DMS 273 (cell line): ENCODE data around the gene TADA1.
"Not testable (repeated sequence)": the region's sequence is repeated elsewhere in the genome, so short reads cannot be mapped to it uniquely, and the experiment has no call there.

Experiments used
- DNase-seq: peaks from one replicate; lab custom pipeline; 2025; ENCODE audit not compliant: unreplicated experiment; lab: John Stamatoyannopoulos, UW

TADA1 gene

DNA sequence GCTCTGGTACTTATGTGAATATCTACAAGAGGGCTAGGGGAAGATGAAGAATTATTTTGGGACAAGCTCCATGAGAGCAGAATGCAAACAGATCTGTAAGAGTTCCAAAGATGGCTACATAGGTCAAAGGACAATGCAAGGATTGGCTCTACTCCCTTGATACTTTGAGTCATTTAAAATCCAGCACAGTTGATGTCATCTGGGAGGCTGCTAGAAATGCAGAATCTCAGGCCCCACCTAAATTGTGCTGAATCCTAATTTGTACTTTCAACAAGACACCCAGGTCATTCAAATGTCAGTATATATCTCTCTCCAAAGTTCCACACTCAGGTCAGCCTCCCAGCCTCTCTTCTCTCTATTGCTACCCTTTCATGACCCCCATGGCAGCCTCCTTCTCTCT lies 23.7 kb upstream of the TADA1 start:
- DNase-seq, result no peak

GRCh38 chr1:166895766-166896165 lies 19.7 kb upstream of the TADA1 start:
- DNase-seq, result no peak

- no peak for DNase-seq
These were observed 13.7 kb upstream of the TADA1 start for GRCh38 chr1:166889776-166890175.

DNA sequence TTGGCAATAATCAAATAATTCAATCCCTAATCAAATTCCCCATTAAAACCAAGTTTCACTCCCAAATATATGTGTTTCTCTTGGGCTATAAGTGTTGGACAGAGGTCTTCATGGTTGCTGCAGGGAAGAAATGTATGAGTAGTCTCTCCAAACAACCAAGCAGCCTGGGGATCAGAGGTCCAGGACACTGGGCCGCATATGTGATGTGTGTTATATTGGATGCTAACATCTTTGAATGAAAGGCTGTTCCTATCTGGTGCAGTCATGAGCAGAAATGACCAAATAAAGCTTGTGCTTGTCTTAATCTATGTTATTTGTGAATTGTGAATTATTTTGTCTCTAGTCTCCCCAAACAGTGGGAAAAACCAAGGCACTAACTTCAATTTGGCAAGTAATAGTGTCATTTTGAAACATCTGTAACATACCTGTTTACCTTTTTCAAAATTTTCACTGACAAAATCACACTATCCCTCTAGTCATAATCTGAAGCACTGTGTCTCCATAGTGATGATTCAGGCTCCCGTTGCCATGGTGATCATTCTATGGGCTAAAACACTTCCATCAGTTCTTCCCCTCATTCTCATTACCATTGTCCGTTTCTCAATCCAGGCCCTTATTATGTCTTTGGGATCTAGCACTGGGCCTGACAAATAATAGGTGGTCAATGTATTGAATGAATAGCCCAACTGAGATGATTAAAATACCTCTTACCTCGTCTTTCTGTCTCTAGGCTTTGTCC lies 12.5 kb upstream of the TADA1 start:
- DNase-seq, result peak; percentile 24

GRCh38 chr1:166884971-166885370 lies 8.9 kb upstream of the TADA1 start:
- DNase-seq, result no peak

GRCh38 chr1:166884040-166884642 lies 8.1 kb upstream of the TADA1 start:
- DNase-seq, result no peak

GRCh38 chr1:166882893-166883292 lies 6.8 kb upstream of the TADA1 start:
- DNase-seq, result no peak

GRCh38 chr1:166878173-166878917 lies 2.3 kb upstream of the TADA1 start:
- not testable (repeated sequence) for DNase-seq

DNA sequence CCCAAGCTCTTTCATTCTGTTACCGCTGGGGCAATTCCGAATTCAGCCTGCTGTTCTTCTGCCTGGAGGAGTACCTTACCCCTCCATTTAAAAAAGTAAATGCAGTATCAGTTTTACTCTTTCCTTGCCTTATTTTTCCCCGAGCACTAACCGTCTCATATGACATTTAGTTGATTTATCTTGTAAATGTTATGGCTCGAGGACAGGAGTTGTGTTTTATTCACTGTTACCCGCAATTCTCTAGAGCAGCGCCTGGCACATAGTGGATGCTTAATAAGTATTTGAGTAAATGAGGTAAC lies 425 bp upstream of the TADA1 start:
- no peak for DNase-seq

GRCh38 chr1:166875302-166875733 lies 746 bp downstream of the TADA1 start:
- DNase-seq, result peak; percentile 46

- DNase-seq, result no peak
These were observed 1.6 kb downstream of the TADA1 start for GRCh38 chr1:166874464-166874863.

GRCh38 chr1:166870584-166870983 lies 5.5 kb downstream of the TADA1 start:
- DNase-seq, result no peak

DNA sequence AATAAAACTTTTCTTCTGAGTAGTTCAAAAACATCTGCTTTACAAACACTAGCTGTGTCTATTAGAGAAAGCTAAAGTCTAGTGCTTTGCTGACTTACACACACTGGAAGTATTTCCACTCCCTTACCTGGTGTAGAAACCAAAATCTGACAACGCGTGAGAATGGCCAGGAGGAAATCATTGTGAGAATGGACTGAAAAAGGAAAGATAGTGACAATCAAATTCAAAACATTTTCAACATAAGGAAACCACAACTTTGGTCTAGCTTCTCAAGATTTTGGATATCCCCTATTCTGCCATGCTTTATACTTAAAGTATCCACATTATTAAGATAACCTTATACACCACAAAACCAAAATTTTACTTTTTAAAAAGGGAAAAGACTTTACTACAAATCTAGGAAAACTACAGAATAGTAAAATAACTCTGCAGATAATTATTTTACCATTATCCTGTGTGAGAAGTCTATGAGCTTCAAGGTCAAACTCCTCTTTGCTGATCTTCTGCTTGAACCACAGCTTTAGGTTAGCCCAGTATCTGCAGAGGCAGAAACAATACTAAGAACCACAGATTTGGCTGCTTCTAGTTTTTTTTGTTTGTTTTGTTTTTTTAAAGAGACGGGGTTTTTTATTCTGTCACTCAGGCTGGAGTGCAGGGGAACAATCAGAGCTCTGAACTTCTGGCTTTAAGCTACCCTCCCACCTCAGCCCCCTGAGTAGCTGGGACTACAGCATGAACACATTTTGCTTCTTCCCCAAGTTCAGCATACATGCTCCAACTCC lies 6.6 kb downstream of the TADA1 start:
- DNase-seq, result no peak

DNA sequence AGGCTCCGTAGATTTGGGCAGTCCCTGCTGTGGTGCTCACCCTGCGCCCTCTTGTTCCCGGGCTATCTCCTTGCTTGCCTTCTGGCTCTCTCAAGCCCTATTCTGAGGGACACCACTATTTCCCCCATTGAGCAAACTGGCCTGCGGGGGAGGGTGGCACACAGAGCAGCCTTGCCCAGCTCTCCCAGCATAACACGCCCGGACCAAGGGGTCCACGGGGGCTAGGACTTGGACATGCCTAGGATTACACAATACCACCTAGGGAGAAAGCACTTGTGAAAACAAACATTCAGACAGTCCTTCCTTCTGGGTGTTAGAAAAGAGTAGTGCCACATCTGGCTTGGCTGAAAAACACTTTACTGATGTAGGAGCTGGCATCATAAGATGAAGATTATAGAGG lies 7.4 kb downstream of the TADA1 start:
- DNase-seq, result no peak

GRCh38 chr1:166865926-166866325 lies 10.1 kb downstream of the TADA1 start:
- no peak for DNase-seq

DNA sequence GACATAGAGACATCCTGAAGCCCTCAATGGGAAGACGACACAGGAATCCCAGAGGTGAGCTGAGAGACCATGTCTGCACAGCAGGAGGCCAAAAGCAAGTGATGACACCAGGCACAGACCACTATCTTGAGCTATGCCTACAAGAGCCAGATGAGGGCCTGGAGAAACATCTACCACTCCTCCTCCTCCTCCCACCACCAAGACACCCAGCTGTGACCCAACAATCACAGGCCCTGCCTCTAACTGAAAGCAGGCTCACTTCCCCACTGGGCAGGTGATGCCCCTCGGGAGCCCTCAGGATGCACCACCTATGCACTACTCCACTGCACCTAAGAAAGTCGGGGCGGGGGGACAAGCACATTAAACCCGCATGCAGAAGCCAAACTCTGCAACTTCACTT lies 16.5 kb downstream of the TADA1 start:
- no peak for DNase-seq

DNA sequence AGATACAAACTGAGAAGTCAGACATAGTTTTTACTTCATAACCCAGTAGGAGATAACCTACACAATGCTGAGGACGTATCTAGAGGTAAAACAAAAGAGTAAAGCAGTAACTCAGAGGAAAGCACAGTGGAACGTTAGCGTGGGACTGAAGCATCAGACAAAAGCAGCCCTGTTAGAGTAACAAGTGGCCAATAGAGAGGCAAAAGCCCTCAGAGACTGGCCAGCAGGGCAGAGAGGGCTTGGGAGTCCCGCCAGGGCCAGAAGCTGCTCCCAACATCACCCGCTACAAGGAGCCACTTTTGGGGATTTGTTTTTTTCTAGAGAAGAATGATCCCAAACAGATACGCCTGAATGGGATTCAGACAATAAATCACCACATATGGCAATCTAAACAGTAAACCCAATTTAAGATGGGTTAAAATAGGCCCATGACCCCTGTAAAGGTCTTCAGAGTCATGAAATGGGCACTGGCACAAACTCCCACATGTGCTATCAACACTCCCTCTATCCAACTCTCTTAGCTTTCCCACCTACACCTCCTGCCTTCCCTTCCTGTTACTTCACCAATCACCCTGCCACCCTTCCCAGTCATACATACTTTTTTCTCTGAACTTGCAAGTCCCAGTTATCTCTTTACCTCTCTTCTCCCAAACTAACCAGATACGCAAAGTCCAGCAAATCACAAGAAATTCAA lies 17.2 kb downstream of the TADA1 start:
- DNase-seq, result no peak

DNA sequence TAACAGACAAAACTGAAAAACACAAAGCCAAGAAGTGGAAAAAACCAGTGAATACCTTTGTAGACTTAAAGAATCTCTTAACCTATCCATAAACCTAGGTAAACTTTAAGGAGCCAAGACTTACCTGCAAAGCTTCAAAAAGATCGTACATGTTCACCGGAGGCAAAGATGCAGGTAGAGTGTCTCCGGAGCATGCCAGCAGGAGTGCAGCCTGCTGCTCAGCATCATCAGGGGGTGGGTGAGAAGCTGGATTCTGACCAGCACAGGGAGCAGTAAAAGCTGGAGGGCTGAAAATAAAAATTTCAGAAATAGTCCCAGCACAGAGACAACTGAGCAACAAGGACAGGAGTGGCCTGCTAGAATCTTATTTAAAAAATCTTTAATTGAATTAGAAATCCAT lies 18.1 kb downstream of the TADA1 start:
- DNase-seq, result no peak

DNA sequence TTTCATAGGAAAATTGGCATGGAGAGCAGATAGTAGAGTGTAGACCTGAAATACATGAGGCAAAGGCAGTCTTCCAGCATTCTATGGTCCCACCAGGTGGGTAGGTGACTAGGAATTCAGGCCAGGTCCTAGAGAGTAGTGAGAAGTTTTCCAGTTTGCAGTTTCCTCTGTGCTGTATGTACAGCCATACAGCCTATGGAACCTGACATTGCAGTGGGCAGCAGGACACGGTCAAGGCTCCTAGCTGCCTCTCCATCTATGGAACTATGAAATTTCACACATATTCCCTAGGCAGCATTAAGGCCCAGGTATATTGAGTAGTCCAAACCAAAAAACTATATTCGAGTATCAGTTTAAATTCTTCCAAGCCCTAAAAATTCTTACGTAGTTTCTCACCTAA lies 20.5 kb downstream of the TADA1 start:
- DNase-seq, result no peak

DNA sequence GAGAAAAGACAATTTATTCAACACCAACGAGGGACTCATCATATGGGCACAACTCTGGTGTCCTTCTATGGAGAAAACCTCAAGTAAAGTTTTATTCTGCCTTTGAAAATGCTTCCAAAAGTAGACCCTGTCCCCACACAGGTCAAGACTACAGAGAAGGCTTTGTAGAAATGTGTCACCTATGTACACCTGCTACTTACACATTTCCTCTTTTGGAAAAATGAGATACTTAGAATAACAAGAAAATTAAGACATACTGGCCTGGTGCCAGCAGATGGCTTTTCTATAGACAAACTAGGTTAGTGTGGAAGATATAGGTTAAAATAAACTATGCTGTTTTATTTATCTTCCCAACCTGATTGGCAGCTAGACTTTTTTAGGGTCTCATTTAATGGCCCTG lies 23.1 kb downstream of the TADA1 start:
- DNase-seq, result no peak

- no peak for DNase-seq
These were observed 26.9 kb downstream of the TADA1 start for GRCh38 chr1:166849135-166849534.
